ENCODE data around the gene ISY1.
"Not testable (repeated sequence)": the region's sequence is repeated elsewhere in the genome, so short reads cannot be mapped to it uniquely, and the experiment has no call there.

Gene ISY1

DNA sequence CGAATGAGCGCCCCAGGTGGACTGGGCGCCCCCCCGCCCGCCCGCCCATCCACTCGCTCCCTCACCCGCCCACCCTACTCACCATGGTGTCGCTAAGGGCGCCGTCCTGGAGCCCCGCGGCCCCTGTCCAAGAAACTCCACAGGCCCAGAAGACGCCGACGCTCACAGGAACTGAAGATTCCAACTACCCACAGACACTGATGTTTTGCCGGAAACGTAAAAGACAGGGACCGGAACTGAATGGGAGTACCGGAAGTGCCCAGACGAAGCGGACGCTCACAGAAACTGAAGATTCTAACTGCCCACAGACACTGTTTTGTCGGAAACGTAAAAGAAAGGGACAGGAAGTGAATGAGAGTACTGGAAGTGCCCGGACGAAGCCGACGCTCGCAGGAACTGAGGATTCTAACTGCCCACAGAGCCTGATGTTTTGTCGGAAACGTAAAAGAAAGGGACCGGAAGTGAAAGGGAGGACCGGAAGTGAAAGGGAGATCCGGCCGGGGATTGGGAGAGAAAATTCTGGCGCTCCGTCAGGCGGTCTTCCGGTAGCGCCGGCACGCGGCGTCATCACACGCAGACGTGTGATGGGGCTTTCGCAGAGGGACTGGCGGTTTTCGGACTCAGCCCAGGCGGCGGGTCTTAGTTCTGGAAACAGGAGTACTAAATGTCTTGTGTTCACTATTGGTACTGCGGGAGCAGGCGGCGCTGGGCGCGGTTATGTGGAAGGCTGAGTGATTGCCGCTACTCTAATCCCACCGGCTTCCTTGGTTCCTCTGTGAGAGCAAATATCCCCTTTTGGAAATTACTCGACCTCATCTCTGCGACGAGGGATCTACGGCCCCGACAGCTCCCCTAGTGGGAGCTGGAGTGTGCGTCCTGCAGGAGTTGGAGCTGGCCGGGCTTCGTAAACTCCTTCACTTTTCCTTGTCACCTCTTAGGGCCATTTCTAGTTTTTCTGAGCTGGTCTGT, at the start of gene ISY1:
Gene ISY1, minus strand, starts transcription at position 173 of the 969 bp plus-strand sequence. Its CDS starts 88 bp downstream, at position 85.
- in situ Hi-C loops (cut with MboI; ENCODE audit: low sequenced_read_pairs): no loop called here

DNA sequence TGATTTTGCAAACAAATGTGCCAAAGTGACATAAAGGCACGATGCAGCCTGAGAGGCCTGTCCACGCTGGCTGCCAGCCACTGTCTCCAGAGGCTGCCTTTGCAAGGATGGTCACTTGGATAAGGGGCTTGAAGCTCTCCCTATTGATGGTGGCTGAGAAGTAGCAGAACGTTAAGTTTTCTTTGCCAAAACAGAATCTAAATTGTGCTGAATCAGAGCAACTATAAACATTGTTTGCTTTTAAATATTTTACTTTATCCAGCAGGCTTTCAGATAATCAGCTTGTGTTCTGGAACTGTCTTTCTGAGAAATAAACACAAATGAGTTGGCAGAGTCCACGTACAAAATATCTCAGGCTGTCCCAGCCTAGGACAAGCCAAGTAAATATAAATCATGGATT, 46.6 kb upstream of the ISY1 start:
- in situ Hi-C loops (cut with MboI; ENCODE audit: low sequenced_read_pairs): no loop called here

DNA sequence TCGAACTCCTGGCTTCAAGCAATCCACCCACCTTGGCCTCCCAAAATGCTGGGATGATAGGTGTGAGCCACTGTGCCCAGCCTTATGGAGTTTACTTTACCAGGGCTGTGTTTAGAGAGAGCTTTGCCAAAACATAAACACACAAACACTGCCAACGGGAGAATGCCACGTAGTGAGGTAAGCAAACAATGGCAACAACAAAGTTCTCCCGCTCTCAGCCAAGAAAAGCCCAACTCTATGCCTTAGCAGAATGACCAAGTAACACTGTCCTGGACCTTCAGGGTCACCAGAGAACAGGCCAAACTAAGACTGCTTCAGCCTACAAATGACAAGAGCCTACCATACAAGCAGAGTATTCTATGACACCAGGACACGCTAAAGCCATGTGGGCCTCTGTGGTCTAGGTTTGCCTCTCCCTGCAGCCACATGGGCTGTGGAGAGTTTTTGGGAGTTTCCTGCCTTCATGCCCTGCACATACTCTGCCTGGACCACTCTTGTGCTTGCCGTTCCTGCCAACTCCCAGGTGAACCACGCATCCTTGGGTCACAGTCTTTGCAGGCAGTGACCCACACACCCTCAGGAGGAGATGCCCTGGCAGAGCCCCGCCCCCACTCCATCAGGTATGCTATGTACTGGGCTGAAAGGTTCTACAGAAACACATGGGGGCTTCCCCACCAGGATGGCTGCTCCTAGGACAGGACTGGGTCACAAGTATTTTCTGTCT, 44.4 kb upstream of the ISY1 start:
- in situ Hi-C loops (cut with MboI; ENCODE audit: low sequenced_read_pairs): no loop called here

DNA sequence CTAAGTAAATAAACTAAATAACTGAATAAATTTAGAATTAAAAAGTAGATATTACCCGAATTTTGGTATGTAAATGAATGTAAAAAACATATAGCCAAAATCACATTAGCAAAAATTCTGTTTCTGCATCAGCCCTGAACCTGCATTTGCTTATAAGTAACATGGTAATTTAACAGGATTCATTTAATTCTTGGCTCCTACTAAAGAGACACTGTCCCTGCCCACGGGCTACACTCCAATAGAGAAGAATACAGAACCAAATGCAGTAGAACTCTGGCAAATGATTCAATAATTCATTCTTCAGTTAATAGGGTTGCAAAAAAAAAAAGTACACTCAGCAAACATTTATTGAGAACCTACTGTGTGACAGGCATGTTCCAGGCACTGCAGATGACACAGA, 43.6 kb upstream of the ISY1 start:
- in situ Hi-C loops (cut with MboI; ENCODE audit: low sequenced_read_pairs): no loop called here

DNA sequence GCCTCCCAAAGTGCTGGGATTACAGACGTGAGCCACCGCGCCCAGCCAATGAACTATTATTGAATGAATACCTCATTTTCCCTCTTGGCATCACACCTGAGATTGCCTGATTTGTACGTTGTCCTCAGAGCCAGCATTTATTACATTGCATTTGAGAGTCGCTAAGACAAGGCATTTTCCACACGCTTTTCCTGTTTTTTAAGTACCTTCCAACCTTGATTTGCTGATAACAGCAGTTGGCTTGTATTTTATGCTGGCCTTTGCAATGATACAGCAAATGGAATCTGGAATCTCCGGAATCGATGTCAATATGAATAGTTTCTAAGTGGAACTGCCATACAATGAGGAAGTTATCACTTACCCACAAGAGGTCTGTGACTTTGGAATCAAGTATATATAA, 38.5 kb upstream of the ISY1 start:
- in situ Hi-C loops (cut with MboI; ENCODE audit: low sequenced_read_pairs): no loop called here

DNA sequence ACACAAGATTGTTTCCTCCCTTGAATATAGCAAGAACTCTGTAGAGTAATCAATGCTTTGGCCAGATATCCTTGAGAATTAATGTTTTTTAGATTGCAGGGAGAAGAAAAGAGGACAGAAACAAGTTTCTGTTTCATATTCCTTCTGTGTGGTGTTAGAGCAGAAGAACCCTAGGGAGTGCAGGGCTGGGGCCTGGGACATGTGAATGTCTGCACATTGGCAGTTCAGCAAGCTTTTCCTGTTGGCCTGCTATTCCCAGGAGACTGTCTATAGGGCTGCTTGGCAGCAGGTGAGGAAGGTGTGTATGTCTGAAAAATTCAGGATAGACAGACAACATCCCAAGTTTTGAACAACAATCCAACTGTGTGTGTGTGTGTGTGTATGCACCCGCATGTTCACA, 36.5 kb upstream of the ISY1 start:
- in situ Hi-C loops (cut with MboI; ENCODE audit: low sequenced_read_pairs): no loop called here

DNA sequence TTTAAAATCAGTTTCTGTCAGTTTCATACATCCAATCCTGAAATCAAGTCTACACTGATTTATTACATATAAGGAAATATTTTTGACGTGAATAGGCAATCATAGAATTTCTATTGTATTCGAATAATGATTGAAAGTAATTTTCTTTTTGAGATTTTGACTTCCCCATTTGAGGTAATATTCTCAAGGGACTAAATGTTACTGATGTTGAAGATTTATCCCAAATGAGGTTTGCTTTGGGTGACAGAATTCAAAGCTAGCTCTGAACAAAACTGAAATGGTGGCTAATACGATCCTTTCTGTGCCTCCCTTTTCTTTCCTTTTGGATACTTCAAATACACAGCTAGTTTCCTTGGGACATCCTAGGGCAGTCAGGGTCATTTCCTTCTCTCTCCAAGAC, 35.7 kb upstream of the ISY1 start:
- in situ Hi-C loops (cut with MboI; ENCODE audit: low sequenced_read_pairs): no loop called here

DNA sequence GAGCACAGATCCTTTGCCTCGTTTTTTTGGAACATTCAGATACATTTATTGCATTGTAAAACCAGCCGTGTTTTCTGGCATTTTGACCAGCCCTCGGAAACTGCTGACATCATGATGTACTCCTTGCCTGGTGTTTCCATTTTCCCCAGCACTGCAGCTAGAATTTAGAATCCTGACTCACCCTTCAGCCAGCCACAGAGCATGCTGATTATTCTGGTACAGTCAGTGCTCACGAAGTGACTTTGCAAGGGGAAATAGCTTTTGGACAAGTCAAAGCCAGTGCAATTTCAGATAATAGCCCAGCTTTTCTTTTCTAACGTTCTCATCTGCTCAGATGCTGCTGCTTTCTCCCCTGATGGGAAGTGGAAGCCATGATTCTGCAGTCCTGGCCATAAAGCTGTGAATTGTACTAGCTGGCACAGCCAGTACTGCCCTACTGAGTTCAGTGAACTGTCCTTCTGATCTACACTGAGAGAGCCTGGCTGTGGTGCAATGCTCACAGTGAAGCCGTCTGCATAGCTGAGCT, 34.9 kb upstream of the ISY1 start:
- in situ Hi-C loops (cut with MboI; ENCODE audit: low sequenced_read_pairs): no loop called here

GRCh38 chr3:129189793-129190192, 28.9 kb upstream of the ISY1 start:
- in situ Hi-C loops (cut with MboI; ENCODE audit: low sequenced_read_pairs): not testable (repeated sequence)

GRCh38 chr3:129187857-129188256, 27.0 kb upstream of the ISY1 start:
- in situ Hi-C loops (cut with MboI; ENCODE audit: low sequenced_read_pairs): no loop called here

GRCh38 chr3:129185783-129186182, 24.9 kb upstream of the ISY1 start:
- in situ Hi-C loops (cut with MboI; ENCODE audit: low sequenced_read_pairs): no loop called here

DNA sequence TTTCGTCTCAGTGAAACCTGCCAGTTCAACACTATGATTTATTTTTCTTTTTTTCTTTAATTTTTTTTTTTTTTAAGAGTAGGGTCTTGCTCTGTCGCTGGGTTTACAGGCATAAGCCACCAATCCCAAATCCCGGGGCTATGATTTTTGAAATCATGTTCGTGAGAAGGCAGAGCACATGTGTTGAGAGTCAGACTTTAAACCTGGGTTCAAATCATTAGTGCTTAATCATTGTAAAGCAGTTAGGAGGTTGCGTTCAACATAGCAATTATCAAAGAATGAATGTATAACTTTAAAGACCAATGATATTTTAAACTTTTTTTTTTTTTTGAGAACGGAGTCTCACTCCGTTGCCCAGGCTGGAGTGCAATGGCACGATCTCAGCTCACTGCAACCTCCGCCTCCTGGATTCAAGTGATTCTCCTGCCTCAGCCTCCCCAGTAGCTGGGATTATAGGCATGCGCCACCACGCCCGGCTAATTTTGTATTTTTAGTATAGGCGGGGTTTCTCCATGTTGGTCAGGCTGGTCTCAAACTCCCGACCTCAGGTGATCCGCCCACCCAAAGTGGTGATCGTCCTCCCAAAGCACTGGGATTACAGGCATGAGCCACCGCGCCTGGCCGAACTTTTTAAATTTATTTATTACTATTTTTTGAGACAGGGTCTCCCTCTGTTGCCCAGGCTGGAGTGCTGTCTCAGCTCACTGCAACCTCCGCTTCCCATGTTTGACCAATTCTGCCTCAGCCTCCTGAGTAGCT, 24.1 kb upstream of the ISY1 start:
- in situ Hi-C loops (cut with MboI; ENCODE audit: low sequenced_read_pairs): not testable (repeated sequence)

DNA sequence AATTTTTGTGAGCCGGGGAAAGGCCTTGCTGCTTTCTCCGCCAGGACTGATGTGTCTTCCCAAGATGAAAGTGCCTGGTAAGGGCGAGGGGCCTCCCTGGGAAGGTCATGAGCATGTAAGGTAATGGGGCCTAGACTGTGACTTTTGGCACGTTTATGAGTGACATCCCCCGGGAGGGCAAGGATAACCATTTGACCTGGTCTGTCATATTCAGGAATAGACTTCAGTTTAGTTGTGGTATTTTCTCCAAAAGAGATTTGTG, 23.5 kb upstream of the ISY1 start:
- in situ Hi-C loops (cut with MboI; ENCODE audit: low sequenced_read_pairs): no loop called here

GRCh38 chr3:129183569-129184395, 22.9 kb upstream of the ISY1 start, which contains the start of gene CNBP:
TSS of gene CNBP (minus strand) at chr3:129183896. CDS start at chr3:129171757, 12,139 bp downstream.
- in situ Hi-C loops (cut with MboI; ENCODE audit: low sequenced_read_pairs): no loop called here

GRCh38 chr3:129182390-129183185, 21.7 kb upstream of the ISY1 start:
- in situ Hi-C loops (cut with MboI; ENCODE audit: low sequenced_read_pairs): no loop called here

- in situ Hi-C loops (cut with MboI; ENCODE audit: low sequenced_read_pairs): no loop called here
Measured at GRCh38 chr3:129181819-129182218, 21.0 kb upstream of the ISY1 start.

- in situ Hi-C loops (cut with MboI; ENCODE audit: low sequenced_read_pairs): no loop called here
Measured at GRCh38 chr3:129180461-129180860, 19.6 kb upstream of the ISY1 start.

DNA sequence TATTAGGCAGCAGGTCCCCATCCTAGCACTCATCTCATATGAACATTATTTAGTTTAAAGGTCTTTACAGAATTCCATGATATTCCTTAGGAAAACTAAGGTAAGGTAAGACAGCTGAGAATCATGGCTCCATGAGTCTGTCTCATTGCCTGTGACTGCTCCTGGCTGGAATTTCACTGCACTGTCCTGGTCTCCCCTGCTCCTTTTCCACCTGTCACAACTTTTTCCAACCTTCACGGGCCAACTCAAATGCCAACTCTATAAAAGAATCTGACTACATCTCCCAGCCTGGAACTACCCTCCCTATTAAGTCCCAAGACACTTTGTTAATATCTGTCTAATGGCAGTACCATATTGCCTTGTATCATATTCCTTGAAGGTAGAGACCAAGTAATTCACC, 15.2 kb upstream of the ISY1 start:
- in situ Hi-C loops (cut with MboI; ENCODE audit: low sequenced_read_pairs): no loop called here

DNA sequence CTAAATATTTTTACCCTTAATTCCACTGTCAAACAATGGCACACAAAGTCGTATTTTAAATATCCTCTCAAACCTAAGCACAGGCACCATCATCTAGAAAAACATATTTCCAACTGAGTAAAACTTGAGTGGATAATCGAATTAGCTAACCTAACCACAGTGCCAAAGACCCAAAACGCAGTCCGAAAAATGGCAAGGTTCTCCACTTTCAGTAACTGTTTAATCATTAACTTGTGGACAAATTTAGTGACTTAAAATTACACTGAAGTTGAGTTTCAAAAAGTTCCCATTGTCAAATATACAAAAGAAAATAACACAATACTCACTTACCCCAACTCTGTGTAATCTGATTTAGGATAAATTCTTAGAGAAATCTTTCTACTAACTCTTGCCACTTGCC, 12.9 kb upstream of the ISY1 start:
- in situ Hi-C loops (cut with MboI; ENCODE audit: low sequenced_read_pairs): no loop called here

GRCh38 chr3:129173206-129173605, 12.3 kb upstream of the ISY1 start:
- in situ Hi-C loops (cut with MboI; ENCODE audit: low sequenced_read_pairs): no loop called here

Measured in HL-60/S4 (cell line).